Left hindlimb (tissue), 1 donor: ENCODE measurements around the gene SPRR2E.
"Not testable (repeated sequence)": the region's sequence is repeated elsewhere in the genome, so short reads cannot be mapped to it uniquely, and the experiment has no call there.

Experiments
- DNase-seq: peaks from one replicate; pipeline ENCODE4 v3.0.0-alpha.2; 2018

SPRR2E gene

GRCh38 chr1:153094426-153094825 lies at the start of gene SPRR2E:
Gene SPRR2E, minus strand, starts transcription at chr1:153094526. Its CDS starts 775 bp downstream, at chr1:153093751.
- no peak for DNase-seq

GRCh38 chr1:153141377-153141776 lies 47.1 kb upstream of the SPRR2E start:
- no peak for DNase-seq

- no peak for DNase-seq
Measured at GRCh38 chr1:153140484-153140883, 46.2 kb upstream of the SPRR2E start.

GRCh38 chr1:153133743-153134142 lies 39.4 kb upstream of the SPRR2E start:
- DNase-seq, result no peak

DNA sequence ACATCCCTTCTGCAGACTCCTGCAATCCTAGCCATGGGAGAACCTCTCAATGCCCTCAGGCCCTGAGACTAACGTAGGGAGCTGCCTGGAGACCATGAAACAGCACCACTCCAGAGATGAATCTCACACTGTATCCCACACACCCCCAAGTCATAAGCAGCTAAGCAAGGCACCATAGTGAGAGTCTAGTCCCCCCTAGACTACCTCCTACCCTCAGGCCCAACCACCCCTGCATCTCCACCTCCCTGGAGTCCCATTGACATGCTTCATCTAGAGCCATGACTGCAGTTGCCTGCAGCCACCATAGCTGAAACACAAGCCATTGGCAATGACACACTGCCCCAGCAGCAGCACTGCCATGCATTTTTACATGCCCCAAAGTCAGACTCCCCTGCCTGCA lies 38.9 kb upstream of the SPRR2E start:
- no peak for DNase-seq

DNA sequence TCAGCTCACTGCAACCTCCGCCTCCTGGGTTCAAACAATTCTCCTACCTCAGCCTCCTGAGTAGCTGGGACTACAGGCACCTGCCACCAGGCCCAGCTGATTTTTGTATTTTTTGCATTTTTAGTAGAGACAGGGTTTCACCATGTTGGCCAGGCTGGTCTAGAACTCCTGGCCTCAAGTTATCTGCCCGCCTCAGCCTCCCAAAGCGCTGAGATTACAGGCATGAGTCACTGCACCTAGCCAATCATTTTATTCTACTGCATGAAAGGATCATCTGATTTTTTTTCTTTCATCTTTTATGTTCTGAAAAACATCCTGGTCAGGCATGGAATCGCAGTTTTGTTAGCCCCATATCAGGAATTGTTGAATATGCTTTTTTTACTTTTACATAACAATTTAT lies 34.4 kb upstream of the SPRR2E start:
- not testable (repeated sequence) for DNase-seq

GRCh38 chr1:153127296-153127695 lies 33.0 kb upstream of the SPRR2E start:
- no peak for DNase-seq

- no peak for DNase-seq
Measured at GRCh38 chr1:153125536-153125935, 31.2 kb upstream of the SPRR2E start.

DNA sequence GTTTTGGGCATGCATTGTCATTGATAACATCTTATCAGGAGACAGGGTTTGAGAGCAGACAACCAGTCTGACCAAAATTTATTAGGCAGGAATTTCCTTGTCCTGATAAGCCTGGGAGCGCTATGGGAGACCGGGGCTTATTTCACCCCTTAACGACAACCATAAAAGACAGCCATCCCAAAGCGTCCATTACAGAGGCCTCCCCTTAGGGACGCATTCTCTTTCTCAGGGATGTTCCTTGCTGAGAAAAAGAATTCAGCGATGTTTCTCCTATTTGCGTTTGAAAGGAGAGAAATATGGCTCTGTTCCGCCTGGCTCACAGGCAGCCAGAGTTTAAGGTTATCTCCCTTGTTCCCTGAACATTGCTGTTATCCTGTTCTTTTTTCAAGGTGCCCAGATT lies 29.5 kb upstream of the SPRR2E start:
- not testable (repeated sequence) for DNase-seq

GRCh38 chr1:153122831-153123421 lies 28.6 kb upstream of the SPRR2E start:
- DNase-seq, result no peak

DNA sequence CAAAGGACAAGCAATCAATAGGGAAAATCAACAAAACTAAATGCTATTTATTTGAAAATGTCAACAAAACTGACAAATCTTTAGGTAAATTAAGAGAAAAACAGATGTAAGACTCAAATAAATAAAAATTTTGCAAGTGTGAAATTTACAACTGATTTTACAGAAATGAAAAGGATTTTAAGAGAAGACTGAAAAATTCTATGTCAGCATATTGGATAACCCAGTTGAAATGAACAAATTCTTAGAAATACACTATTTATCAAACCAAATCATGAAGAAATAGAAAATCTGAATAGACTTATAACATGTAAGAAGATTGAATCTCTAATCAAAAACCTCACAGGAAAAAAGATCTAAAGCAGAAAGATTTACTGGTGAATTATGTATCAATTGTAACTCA lies 26.6 kb upstream of the SPRR2E start:
- DNase-seq, result no peak

DNA sequence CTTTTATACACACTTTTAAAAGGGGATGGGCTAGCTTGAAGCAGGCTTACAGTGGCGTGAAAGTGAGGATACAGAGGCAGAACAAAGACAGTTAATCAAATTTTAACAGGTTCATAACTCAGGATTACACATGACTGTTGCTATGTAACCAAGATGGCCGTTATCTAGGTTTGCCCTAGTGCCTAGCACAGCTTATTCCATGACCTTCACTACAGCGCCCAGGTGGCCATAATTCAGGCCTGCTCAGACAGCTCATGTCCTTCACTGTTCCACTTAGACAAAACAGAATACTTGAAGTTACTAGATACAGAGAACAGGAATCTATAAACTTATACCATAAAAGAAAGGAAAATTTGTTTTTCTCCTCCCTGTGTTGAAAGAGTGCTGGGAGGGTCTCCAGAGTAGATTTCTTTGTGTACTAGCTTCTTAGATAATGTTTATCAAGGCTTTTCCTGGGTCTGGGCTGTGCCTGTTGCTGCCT lies 25.2 kb upstream of the SPRR2E start:
- no peak for DNase-seq

- DNase-seq, result not testable (repeated sequence)
Measured at GRCh38 chr1:153115264-153115663, 20.9 kb upstream of the SPRR2E start.

- no peak for DNase-seq
Measured at GRCh38 chr1:153113416-153113815, 19.1 kb upstream of the SPRR2E start, which contains the start of gene SPRR2F. Gene SPRR2F, minus strand, starts transcription at chr1:153113516. Its CDS starts 783 bp downstream, at chr1:153112733.

DNA sequence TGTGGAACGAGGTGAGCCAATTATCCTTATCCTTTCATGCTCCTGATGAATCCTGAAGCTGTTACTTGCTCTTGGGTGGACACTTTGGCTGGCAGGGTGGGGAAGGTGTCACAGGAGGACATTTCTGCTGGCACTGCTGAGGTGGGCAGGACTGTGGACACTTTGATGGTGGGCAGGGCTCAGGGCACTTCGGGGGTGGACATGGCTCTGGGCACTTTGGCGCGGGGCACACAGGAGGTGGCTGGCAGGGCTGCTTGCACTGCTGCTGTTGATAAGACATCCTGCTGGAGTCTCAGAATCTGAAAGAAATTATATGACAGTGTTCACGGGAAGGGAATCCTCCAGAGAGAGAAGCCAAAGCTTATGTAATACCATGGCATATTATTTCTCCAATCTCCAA lies 18.1 kb upstream of the SPRR2E start:
- not testable (repeated sequence) for DNase-seq

DNA sequence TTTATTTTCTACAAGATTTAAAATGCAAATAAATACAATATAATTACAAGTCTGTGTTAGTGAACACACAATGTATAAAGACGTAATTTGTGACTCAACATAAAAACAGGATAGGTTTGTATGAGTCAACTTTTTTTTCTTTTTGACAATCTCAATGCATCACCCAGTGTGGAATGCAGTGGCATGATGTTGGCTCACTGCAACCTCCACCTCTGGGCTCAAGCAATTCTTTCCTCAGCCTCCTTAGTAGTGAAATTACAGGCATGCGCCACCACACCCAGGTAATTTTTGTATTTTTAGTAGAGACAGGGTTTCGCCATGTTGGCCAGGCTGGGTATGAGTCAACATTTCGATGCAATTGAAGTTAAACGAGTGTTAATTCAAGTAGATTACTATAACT lies 5.9 kb upstream of the SPRR2E start:
- DNase-seq, result no peak

- no peak for DNase-seq
Measured at GRCh38 chr1:153099461-153100045, 5.2 kb upstream of the SPRR2E start.

DNA sequence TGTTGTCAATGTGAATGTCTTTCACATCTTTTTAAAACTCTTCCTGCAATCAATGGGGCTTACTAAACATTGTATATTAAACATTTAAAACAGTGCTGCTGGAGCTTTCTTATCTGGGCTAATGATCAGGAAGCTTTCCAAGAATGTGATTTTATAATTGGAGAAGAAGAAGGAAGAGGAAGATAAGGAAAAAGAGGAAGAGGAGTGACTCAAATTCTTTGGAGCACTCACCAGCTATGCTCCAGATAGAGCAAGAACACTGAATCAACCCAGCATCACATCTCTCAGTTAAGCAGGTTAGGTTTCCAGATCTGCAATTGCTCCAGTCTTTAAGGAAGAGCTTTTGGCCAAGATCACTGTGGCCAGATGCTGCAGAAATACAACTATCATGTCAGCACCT lies 1.4 kb upstream of the SPRR2E start:
- DNase-seq, result no peak

GRCh38 chr1:153087652-153088051 lies 6.7 kb downstream of the SPRR2E start:
- no peak for DNase-seq

DNA sequence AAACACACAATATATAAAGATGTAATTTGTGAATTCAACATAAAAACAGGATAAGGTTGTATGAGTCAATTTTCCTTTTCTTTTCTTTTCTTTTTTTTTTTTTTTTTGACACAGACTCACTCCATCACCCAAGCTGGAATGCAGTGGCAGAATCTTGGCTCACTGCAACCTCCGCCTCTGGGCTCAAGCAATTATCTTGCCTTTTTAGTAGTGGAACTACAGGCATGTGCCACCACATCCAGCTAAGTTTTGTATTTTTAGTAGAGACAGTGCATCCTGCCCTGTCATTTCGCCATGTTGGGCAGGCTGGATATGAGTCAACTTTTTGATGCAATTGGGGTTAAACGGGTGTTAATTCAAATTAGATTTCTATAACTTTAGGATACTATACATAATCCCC lies 12.6 kb downstream of the SPRR2E start:
- DNase-seq, result no peak

GRCh38 chr1:153072806-153073726 lies 21.3 kb downstream of the SPRR2E start:
- no peak for DNase-seq

DNA sequence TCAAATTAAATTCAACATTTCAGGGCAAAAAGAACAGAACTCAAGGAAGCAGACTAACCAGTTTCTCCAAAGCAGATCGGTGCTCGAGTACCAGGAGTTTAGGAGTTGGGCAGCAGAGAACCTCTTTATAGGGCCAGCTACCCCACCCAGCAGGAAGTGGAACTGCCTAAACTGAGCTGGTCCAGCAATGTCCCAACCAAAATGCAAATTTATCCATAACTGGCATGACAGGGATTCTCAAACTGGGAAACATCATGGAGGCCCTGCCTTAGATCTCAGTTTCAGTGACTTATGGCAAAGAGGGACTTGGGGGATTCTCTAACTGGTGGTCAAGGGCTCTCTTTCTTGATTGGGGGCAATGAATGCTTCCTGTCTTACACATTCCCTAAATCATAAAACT lies 22.8 kb downstream of the SPRR2E start, which contains the start of gene SPRR2B:
Gene SPRR2B (minus strand): TSS at position 101 of the 400 bp plus-strand sequence. CDS start 772 bp downstream, outside the sequence.
- no peak for DNase-seq

DNA sequence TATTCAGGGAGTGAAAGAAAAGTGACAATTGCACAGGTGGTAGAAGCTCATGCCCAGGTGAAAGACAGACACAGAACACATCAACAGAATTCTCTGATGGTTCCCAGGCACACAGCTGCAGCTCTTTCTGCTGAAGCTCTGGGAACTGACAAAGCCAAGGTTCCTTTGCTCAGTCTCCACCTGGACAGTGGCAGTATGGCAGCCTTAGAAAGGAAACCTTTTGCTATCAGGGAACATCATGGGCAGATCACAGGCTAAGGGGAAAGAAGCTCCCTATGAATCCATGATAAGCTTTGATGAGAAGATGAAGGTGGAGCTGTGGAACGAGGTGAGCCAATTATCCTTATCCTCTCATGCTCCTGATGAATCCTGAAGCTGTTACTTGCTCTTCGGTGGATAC lies 24.1 kb downstream of the SPRR2E start:
- DNase-seq, result no peak
